IMR-90 (cell line): ENCODE results near the gene JMJD7. TPM values are rescaled to one million over a fixed set of nuclear protein-coding genes. Genes with fewer than 3 reads are reported as not detected.

Source experiments
- ATAC-seq: fragments of 200-7000 bp; cut with Tn5 transposase; 2 replicates; pipeline ENCODE4 v1.9.1; 2020; ENCODE audit warnings: low read depth, mild to moderate bottlenecking, moderate library complexity
- BruUV-seq: library from RNA; stranded (reverse); fragments of 400-500 nt; replicated peaks from 2 replicates; lab custom pipeline; 2021; lab: Mats Ljungman, UMichigan
- CTCF ChIA-PET: fragments of 300-600 bp; formaldehyde crosslinking; extraction: SDS; loops from one replicate; lab custom pipeline; 2021; ENCODE audit warnings: antibody characterized with exemption; lab: Yijun Ruan, JAX
- POLR2A ChIA-PET: fragments of 300-600 bp; sonication (Branson Sonifier 250); formaldehyde crosslinking; loops from one replicate; lab custom pipeline; 2022; ENCODE audit warnings: antibody characterized with exemption; ENCODE audit not compliant: unreplicated experiment; lab: Charles Lee
- DNase-seq: peaks from one replicate; pipeline ENCODE4 v3.0.0; 2013
- H2AFZ ChIP-seq: replicated peaks from 2 replicates; pipeline ENCODE3; 2013; ENCODE audit warnings: low read length, mild to moderate bottlenecking; ENCODE audit not compliant: poor library complexity
- H2AK5ac ChIP-seq: 2 replicates; pipeline ENCODE4 v1.6.1; 2013; ENCODE audit warnings: low read depth, low read length, inconsistent platforms
- H2AK9ac ChIP-seq: replicated peaks from 2 replicates; pipeline ENCODE3; 2013; ENCODE audit warnings: mild to moderate bottlenecking, low read depth, low read length, moderate library complexity; ENCODE audit not compliant: poor library complexity
- H2BK120ac ChIP-seq: 2 replicates; pipeline ENCODE4 v1.6.1; 2013; ENCODE audit warnings: low read depth, low read length, inconsistent platforms
- H2BK15ac ChIP-seq: 3 replicates; pipeline ENCODE4 v1.6.1; 2013; ENCODE audit warnings: low read depth, low read length, inconsistent platforms
- H2BK20ac ChIP-seq: 2 replicates; pipeline ENCODE4 v1.6.1; 2013; ENCODE audit warnings: low read depth, mild to moderate bottlenecking, inconsistent platforms, low read length, moderate library complexity
- H2BK5ac ChIP-seq: 2 replicates; pipeline ENCODE4 v1.6.1; 2013; ENCODE audit warnings: mild to moderate bottlenecking, low read depth, low read length, inconsistent platforms; ENCODE audit not compliant: poor library complexity, severe bottlenecking
- H3K14ac ChIP-seq: replicated peaks from 2 replicates; pipeline ENCODE4 v1.6.1; 2013; ENCODE audit warnings: low read depth, low read length, inconsistent platforms
- H3K18ac ChIP-seq: 2 replicates; pipeline ENCODE4 v1.6.1; 2013; ENCODE audit warnings: low read depth, low read length, control low read depth
- H3K23ac ChIP-seq: 2 replicates; pipeline ENCODE4 v1.6.1; 2013; ENCODE audit warnings: low read depth, low read length, inconsistent platforms
- H3K27ac ChIP-seq: 2 replicates; pipeline ENCODE4 v1.5.1; 2013; ENCODE audit warnings: mild to moderate bottlenecking, control low read depth, low read length; ENCODE audit not compliant: insufficient read depth
- H3K27me3 ChIP-seq: 2 replicates; pipeline ENCODE4 v1.6.1; 2013; ENCODE audit warnings: low read length; ENCODE audit not compliant: control insufficient read depth, insufficient read depth
- H3K36me3 ChIP-seq: 2 replicates; pipeline ENCODE4 v1.6.1; 2013; ENCODE audit warnings: low read length, mixed read lengths; ENCODE audit not compliant: control insufficient read depth, insufficient read depth
- H3K4ac ChIP-seq: 2 replicates; pipeline ENCODE4 v1.6.1; 2013; ENCODE audit warnings: low read depth, low read length, inconsistent platforms
- H3K4me1 ChIP-seq: 2 replicates; pipeline ENCODE4 v1.6.1; 2013; ENCODE audit warnings: low read length, mixed read lengths; ENCODE audit not compliant: control insufficient read depth, insufficient read depth
- H3K4me2 ChIP-seq: 2 replicates; pipeline ENCODE4 v1.6.1; 2013; ENCODE audit warnings: low read depth, mild to moderate bottlenecking, control low read depth, low read length, moderate library complexity
- H3K4me3 ChIP-seq: 2 replicates; pipeline ENCODE4 v1.5.1; 2013; ENCODE audit warnings: low read depth, mild to moderate bottlenecking, control low read depth, low read length, moderate library complexity; ENCODE audit not compliant: insufficient read depth
- H3K56ac ChIP-seq: 2 replicates; pipeline ENCODE4 v1.6.1; 2013; ENCODE audit warnings: low read length, inconsistent platforms; ENCODE audit not compliant: insufficient read depth; ENCODE audit errors: extremely low read depth
- H3K79me1 ChIP-seq, 2 experiments: 2 replicates each; pipeline ENCODE4 v1.6.1; 2013; ENCODE audit warnings: low read length in 2 of 2, inconsistent platforms in 1 of 2, low read depth in 1 of 2
- H3K9ac ChIP-seq: 2 replicates; pipeline ENCODE4 v1.6.1; 2013; ENCODE audit warnings: low read depth, low read length, control low read depth
- H3K9me1 ChIP-seq: 2 replicates; pipeline ENCODE4 v1.6.1; 2013; ENCODE audit warnings: low read length, inconsistent platforms; ENCODE audit not compliant: insufficient read depth
- H3K9me3 ChIP-seq: 2 replicates; pipeline ENCODE4 v1.6.1; 2013; ENCODE audit warnings: low read length; ENCODE audit not compliant: control insufficient read depth, insufficient read depth
- H4K20me1 ChIP-seq: 2 replicates; pipeline ENCODE4 v1.6.1; 2013; ENCODE audit warnings: low read length, inconsistent platforms; ENCODE audit not compliant: insufficient read depth
- H4K5ac ChIP-seq: 2 replicates; pipeline ENCODE4 v1.6.1; 2013; ENCODE audit warnings: mild to moderate bottlenecking, low read depth, low read length, control low read depth
- H4K8ac ChIP-seq, 2 experiments: 2 replicates each; pipeline ENCODE4 v1.6.1; 2013; ENCODE audit warnings: low read depth in 2 of 2, low read length in 2 of 2, control low read depth in 1 of 2, inconsistent platforms in 1 of 2
- H4K91ac ChIP-seq: 2 replicates; pipeline ENCODE4 v1.6.1; 2013; ENCODE audit warnings: low read depth, low read length, inconsistent platforms; ENCODE audit not compliant: insufficient read depth
- BHLHE40 ChIP-seq: fragments of 150-350 bp; IDR thresholded peaks from 2 replicates; pipeline ENCODE4 v1.6.1; 2016; ENCODE audit warnings: mild to moderate bottlenecking, low read depth, low read length
- SMC3 ChIP-seq: fragments of 150-350 bp; IDR thresholded peaks from 2 replicates; pipeline ENCODE4 v1.6.1; 2016; ENCODE audit warnings: low read depth, mild to moderate bottlenecking, antibody characterized with exemption, low read length, moderate library complexity
- WGBS, 2 experiments: methylation state at CpG; one replicate each; pipeline versions ENCODE4 v1.1.5 to v1.1.7; 2013; ENCODE audit warnings: missing lambda C conversion rate in 2 of 2; ENCODE audit not compliant: insufficient read length in 1 of 2; ENCODE audit errors: extremely low coverage in 2 of 2; 5-methylcytosine and 5-hydroxymethylcytosine counted together
- dilution Hi-C: fragments of 300-500 bp; cut with HindIII; formaldehyde crosslinking; loops from one replicate; pipeline ENCODE4 v1.14.3; 2018; ENCODE audit warnings: low sequenced_read_pairs; ENCODE audit not compliant: unreplicated experiment
- in situ Hi-C: fragments of 300-500 bp; cut with MboI; formaldehyde crosslinking; loops from 3 replicates; pipeline ENCODE4 v1.14.3; 2019; ENCODE audit warnings: low sequenced_read_pairs, inconsistent platforms, mixed read lengths
- intact Hi-C: fragments of 100-400 bp; cut with micrococcal nuclease; formaldehyde crosslinking; loops from 2 replicates; pipeline ENCODE4 v1.10.0; 2022
- polyA plus RNA-seq, 3 experiments: library from polyadenylated mRNA; depleted of rRNA; stranded (reverse); fragments of >200 nt; gene quantifications; 2 replicates each; pipeline ENCODE4 v1.2.3, GENCODE V29; 2012; ENCODE audit warnings: low replicate concordance in 1 of 3
- total RNA-seq: library from RNA; depleted of rRNA; stranded (reverse); fragments of >200 nt; gene quantifications from 2 replicates; pipeline ENCODE4 v1.2.3, GENCODE V29; 2012

The JMJD7 gene
- total and polyA plus RNA-seq, 2 of the 4 experiments (the other 2 are of a cell fraction): 5.0 to 6.3 TPM

GRCh38 chr15:41791547-41791937 lies 36.4 kb upstream of the JMJD7 start:
- peak overlapping the region; percentile 91 for H2BK20ac ChIP-seq
- peaks cover 45 to 89% of the 10 kb centered on the region in 2 experiments for H3K79me1 ChIP-seq
- ATAC-seq (peak; percentile 5; the same call in 1 of the 2 replicates), DNase-seq (no peak)
- peak overlapping the region; percentile 82 for H3K14ac ChIP-seq
- H3K4ac ChIP-seq: peak overlapping the region; percentile 90
- peak overlapping the region; percentile 84 for H2BK120ac ChIP-seq
- ChIA-PET CTCF (interaction anchor here (0.5 to 1.0 kb wide), 2 partner anchors 18 to 176 kb away, joined by 3 to 4 read pairs; partner anchors contain the start of gene MAPKBP1), POLR2A (no interaction called here)
- H3K18ac ChIP-seq: peak overlapping the region; percentile 32; the same call in 1 of the 2 replicates
- H3K27ac ChIP-seq: peak overlapping the region; percentile 36
- peak overlapping the region; percentile 79 for H3K23ac ChIP-seq
- H4K5ac ChIP-seq: peak overlapping the region; percentile 25; the same call in 1 of the 2 replicates
- peak overlapping the region; percentile 55; the same call in 1 of the 2 replicates for H3K56ac ChIP-seq
- peak overlapping the region; percentile 22 to 90; a peak in 3 of 4 replicates for H4K8ac ChIP-seq
- H2AFZ ChIP-seq: peak overlapping the region; percentile 16
- H3K9me3 ChIP-seq: no peaks in the 10 kb centered on the region
- dilution Hi-C loops (no loop called here), intact Hi-C loops (no loop called here), in situ Hi-C loops (no loop called here)
- peak overlapping the region; percentile 93 for H4K91ac ChIP-seq
- H2BK15ac ChIP-seq: peak overlapping the region; percentile 74; the same call in 2 of the 3 replicates
- H3K4me2 ChIP-seq: no peak overlapping the region
- no peaks in the 10 kb centered on the region for H3K36me3 ChIP-seq
- H3K4me1 ChIP-seq: peaks cover 21% of the 10 kb centered on the region
- H3K9me1 ChIP-seq: peaks cover 40% of the 10 kb centered on the region
- no peak overlapping the region for H3K4me3 ChIP-seq
- BruUV-seq: no TSS peak
- H4K20me1 ChIP-seq: 0 out of 2 replicates have a peak, but pooled peaks cover 3% of the 10 kb centered on the region
- WGBS, 2 experiments: no CpG with 5 or more reads among the region's 4 CpGs
- no peaks in the 10 kb centered on the region for H3K27me3 ChIP-seq
- H2AK5ac ChIP-seq: peak overlapping the region; percentile 84
- TF ChIP-seq SMC3: no peak
- no peak for TF ChIP-seq BHLHE40
- no peak overlapping the region for H3K9ac ChIP-seq
- peak overlapping the region; percentile 67 for H2BK5ac ChIP-seq
- H2AK9ac ChIP-seq: peak overlapping the region; percentile 73
